KMS-11 (cell line): ENCODE results near the gene PDLIM5.

Experiments
- H2AFZ ChIP-seq: fragments of 200-600 bp; sonication (generic); 2 replicates; pipeline ENCODE4 v1.6.1; 2016; ENCODE audit warnings: antibody characterized with exemption, mixed run types, low read depth
- H3K27ac ChIP-seq: fragments of 200-600 bp; sonication (generic); 2 replicates; pipeline ENCODE4 v1.6.1; 2016; ENCODE audit warnings: mild to moderate bottlenecking, mixed run types
- H3K27me3 ChIP-seq: fragments of 200-600 bp; sonication (generic); 2 replicates; pipeline ENCODE4 v1.6.1; 2017; ENCODE audit warnings: mild to moderate bottlenecking, low read depth, mixed run types, moderate library complexity; ENCODE audit not compliant: insufficient read depth
- H3K36me3 ChIP-seq: fragments of 200-600 bp; sonication (generic); 2 replicates; pipeline ENCODE4 v1.6.1; 2017; ENCODE audit warnings: mild to moderate bottlenecking, mixed run types; ENCODE audit not compliant: insufficient read depth
- H3K4me1 ChIP-seq: fragments of 200-600 bp; sonication (generic); 2 replicates; pipeline ENCODE4 v1.6.1; 2016; ENCODE audit warnings: mild to moderate bottlenecking, low read depth, mixed run types; ENCODE audit not compliant: poor library complexity, severe bottlenecking
- H3K4me2 ChIP-seq: fragments of 200-600 bp; sonication (generic); 2 replicates; pipeline ENCODE4 v1.7.0; 2016; ENCODE audit warnings: mild to moderate bottlenecking, mixed run types
- H3K4me3 ChIP-seq: fragments of 200-600 bp; sonication (generic); IDR thresholded peaks from 2 replicates; pipeline ENCODE4 v1.6.1; 2017; ENCODE audit warnings: low read depth, low read length, mixed read lengths; ENCODE audit not compliant: insufficient read depth
- H3K79me2 ChIP-seq: fragments of 200-600 bp; sonication (generic); 2 replicates; pipeline ENCODE4 v1.6.1; 2016; ENCODE audit warnings: low read depth, mixed run types; ENCODE audit not compliant: insufficient read depth
- H3K9ac ChIP-seq: fragments of 200-600 bp; sonication (generic); 2 replicates; pipeline ENCODE4 v1.6.1; 2016; ENCODE audit warnings: mild to moderate bottlenecking, mixed run types
- H4K20me1 ChIP-seq: fragments of 200-600 bp; sonication (generic); 2 replicates; pipeline ENCODE4 v1.6.1; 2016; ENCODE audit warnings: mild to moderate bottlenecking, mixed run types; ENCODE audit not compliant: insufficient read depth
- TF ChIP-seq, protein P1 (sequence below): fragments of 200-600 bp; sonication (generic); conservative IDR thresholded peaks from 2 replicates; pipeline ENCODE4 v1.6.1; 2017; ENCODE audit warnings: low read depth, mild to moderate bottlenecking, antibody characterized with exemption, low read length, moderate library complexity, mixed read lengths

The PDLIM5 gene

DNA sequence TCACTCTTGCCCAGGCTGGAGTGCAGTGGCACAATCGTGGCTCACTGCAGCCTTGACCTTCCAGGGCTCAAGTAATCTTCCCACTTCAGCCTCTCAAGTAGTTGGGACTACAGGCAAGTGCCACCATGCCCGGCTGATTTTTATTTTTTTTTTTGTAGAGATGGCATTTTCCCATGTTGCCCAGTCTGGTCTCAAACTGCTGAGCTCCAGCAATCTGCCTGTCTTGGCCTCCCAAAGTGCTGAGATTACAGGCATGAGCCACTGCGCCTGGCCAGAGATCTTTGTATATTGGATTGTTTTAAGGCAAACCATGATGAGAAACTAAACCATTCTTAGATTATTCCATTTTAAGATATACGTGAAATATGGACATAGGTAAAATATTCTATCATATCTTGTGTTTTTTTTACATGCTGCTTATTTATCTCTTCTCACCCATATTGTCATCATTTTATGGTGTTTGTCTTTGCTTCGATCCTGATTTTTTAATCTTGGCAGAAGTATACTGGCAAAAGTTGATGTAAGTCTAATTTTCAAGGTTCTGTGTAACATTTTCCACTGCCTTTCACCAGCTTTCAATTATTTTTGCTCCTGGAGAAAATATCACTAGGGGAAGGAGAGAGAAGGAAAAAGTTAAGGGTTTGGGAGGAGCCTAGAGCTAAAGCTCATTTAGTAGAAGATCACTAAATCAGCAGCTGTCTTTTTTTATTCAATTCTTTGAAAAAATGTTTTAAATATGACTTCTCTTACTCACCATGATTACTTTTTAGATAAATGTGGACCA lies 27.8 kb downstream of the PDLIM5 start:
- Histone ChIP-seq H2AFZ (no peak overlapping the region), H3K4me2 (no peak overlapping the region), H3K9ac (no peak overlapping the region), H3K27me3 (no peaks in the 10 kb centered on the region), H4K20me1 (no peaks in the 10 kb centered on the region), H3K4me1 (peaks cover 10% of the 10 kb centered on the region), H3K4me3 (no peak overlapping the region), H3K79me2 (no peaks in the 10 kb centered on the region), H3K36me3 (no peaks in the 10 kb centered on the region), H3K27ac (no peak overlapping the region)
- TF ChIP-seq, protein P1, sequence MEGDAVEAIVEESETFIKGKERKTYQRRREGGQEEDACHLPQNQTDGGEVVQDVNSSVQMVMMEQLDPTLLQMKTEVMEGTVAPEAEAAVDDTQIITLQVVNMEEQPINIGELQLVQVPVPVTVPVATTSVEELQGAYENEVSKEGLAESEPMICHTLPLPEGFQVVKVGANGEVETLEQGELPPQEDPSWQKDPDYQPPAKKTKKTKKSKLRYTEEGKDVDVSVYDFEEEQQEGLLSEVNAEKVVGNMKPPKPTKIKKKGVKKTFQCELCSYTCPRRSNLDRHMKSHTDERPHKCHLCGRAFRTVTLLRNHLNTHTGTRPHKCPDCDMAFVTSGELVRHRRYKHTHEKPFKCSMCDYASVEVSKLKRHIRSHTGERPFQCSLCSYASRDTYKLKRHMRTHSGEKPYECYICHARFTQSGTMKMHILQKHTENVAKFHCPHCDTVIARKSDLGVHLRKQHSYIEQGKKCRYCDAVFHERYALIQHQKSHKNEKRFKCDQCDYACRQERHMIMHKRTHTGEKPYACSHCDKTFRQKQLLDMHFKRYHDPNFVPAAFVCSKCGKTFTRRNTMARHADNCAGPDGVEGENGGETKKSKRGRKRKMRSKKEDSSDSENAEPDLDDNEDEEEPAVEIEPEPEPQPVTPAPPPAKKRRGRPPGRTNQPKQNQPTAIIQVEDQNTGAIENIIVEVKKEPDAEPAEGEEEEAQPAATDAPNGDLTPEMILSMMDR: no peak

GRCh38 chr4:94480362-94480951 lies 28.7 kb downstream of the PDLIM5 start:
- H3K36me3 ChIP-seq: no peaks in the 10 kb centered on the region
- TF ChIP-seq, protein P1: no peak
- H3K4me2 ChIP-seq: no peak overlapping the region
- no peaks in the 10 kb centered on the region for H3K79me2 ChIP-seq
- no peak overlapping the region for H3K4me3 ChIP-seq
- peaks cover 14% of the 10 kb centered on the region for H3K4me1 ChIP-seq
- no peak overlapping the region for H3K9ac ChIP-seq
- H3K27ac ChIP-seq: no peak overlapping the region
- no peaks in the 10 kb centered on the region for H4K20me1 ChIP-seq
- no peaks in the 10 kb centered on the region for H3K27me3 ChIP-seq
- H2AFZ ChIP-seq: no peak overlapping the region

DNA sequence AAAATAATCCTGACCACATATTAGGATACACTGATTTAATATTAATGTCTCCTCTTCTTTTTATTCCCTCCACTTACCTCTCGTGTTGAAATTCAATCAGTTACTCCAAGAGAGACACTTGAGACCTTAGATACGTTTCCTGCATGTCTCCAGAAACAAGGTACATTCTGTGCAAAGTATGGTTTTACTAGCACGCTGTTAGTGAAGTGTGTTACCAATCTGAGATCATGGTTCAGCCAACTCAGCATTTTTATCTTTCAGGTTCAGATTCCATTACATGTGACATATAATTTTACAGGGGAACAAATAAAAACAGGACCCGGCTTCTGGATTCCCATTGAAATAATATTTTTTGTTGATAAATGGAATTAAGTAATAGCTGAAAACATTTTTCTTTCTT lies 32.2 kb downstream of the PDLIM5 start:
- no peaks in the 10 kb centered on the region for H4K20me1 ChIP-seq
- H3K4me3 ChIP-seq: no peak overlapping the region
- H3K4me2 ChIP-seq: no peak overlapping the region
- TF ChIP-seq, protein P1: no peak
- no peaks in the 10 kb centered on the region for H3K27me3 ChIP-seq
- H3K27ac ChIP-seq: no peak overlapping the region
- peaks cover 21% of the 10 kb centered on the region for H3K4me1 ChIP-seq
- no peaks in the 10 kb centered on the region for H3K36me3 ChIP-seq
- H3K79me2 ChIP-seq: no peaks in the 10 kb centered on the region
- H3K9ac ChIP-seq: no peak overlapping the region
- H2AFZ ChIP-seq: no peak overlapping the region

GRCh38 chr4:94484818-94485217 lies 33.1 kb downstream of the PDLIM5 start:
- TF ChIP-seq, protein P1: no peak
- Histone ChIP-seq H3K79me2 (no peaks in the 10 kb centered on the region), H3K4me2 (no peak overlapping the region)

More at GRCh38 chr4:94484818-94485217, 33.1 kb downstream of the PDLIM5 start:
- Histone ChIP-seq H3K36me3 (no peaks in the 10 kb centered on the region; the same call in 1 of the 2 replicates), H4K20me1 (no peaks in the 10 kb centered on the region), H3K27me3 (no peaks in the 10 kb centered on the region), H3K9ac (no peak overlapping the region), H2AFZ (no peak overlapping the region), H3K4me3 (no peak overlapping the region), H3K4me1 (peaks cover 21% of the 10 kb centered on the region), H3K27ac (no peak overlapping the region)
